ENCODE data around the gene MYL3.
"Not testable (repeated sequence)": the region's sequence is repeated elsewhere in the genome, so short reads cannot be mapped to it uniquely, and the experiment has no call there.

The MYL3 gene

GRCh38 chr3:46863261-46863782 lies at the start of gene MYL3:
MYL3 (minus strand) TSS chr3:46863444; CDS start chr3:46863390, 54 bp downstream.
- no peak for DNase-seq

DNA sequence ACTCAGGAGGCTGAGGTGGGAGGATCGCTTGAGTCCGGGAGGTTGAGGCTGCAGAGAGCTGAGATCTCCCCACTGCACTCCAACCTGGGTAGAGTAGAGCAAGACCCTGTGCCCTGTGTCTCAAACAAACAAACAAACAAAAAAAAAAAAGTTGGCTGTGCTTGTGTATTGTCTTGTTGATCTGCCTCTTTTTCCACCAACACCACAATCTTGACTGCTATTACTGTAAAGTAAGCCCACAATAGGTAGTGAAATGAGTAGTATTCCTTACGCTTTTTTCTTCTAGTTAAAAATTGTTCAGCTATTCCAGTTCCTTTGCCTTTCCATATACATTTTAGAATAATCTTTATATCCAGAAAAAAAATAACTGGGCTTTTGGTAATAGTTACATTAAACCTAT lies 49.7 kb upstream of the MYL3 start:
- no peak for DNase-seq

GRCh38 chr3:46910914-46911313 lies 47.7 kb upstream of the MYL3 start:
- DNase-seq: not testable (repeated sequence)

- no peak for DNase-seq
Measured at GRCh38 chr3:46910166-46910760, 47.0 kb upstream of the MYL3 start.

- DNase-seq: peak; percentile 90
Measured at GRCh38 chr3:46909535-46910161, 46.4 kb upstream of the MYL3 start.

GRCh38 chr3:46908986-46909534 lies 45.8 kb upstream of the MYL3 start:
- no peak for DNase-seq

- DNase-seq: no peak
Measured at GRCh38 chr3:46908294-46908985, 45.2 kb upstream of the MYL3 start.

- no peak for DNase-seq
Measured at GRCh38 chr3:46907960-46908293, 44.7 kb upstream of the MYL3 start.

GRCh38 chr3:46907271-46907670 lies 44.0 kb upstream of the MYL3 start:
- no peak for DNase-seq

GRCh38 chr3:46906471-46907058 lies 43.3 kb upstream of the MYL3 start:
- DNase-seq: no peak

GRCh38 chr3:46905661-46906451 lies 42.6 kb upstream of the MYL3 start:
- no peak for DNase-seq

DNA sequence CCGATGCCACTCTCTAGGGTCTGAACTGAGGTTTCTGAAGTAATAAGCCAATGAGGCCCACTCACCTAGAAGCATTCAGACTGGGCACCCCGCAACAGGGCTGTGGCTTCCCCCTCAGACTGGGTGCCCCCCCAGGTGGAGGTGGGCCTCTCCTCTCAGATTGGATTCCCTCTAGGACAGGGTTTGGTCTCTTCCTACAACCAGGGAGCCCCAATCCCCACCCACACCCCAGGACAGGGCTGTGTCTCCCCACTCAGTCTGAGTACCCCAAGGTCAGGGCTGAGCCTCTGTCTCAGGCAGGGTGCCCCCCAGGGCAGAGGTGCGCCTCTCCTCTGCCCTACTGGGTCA lies 41.9 kb upstream of the MYL3 start:
- no peak for DNase-seq

DNA sequence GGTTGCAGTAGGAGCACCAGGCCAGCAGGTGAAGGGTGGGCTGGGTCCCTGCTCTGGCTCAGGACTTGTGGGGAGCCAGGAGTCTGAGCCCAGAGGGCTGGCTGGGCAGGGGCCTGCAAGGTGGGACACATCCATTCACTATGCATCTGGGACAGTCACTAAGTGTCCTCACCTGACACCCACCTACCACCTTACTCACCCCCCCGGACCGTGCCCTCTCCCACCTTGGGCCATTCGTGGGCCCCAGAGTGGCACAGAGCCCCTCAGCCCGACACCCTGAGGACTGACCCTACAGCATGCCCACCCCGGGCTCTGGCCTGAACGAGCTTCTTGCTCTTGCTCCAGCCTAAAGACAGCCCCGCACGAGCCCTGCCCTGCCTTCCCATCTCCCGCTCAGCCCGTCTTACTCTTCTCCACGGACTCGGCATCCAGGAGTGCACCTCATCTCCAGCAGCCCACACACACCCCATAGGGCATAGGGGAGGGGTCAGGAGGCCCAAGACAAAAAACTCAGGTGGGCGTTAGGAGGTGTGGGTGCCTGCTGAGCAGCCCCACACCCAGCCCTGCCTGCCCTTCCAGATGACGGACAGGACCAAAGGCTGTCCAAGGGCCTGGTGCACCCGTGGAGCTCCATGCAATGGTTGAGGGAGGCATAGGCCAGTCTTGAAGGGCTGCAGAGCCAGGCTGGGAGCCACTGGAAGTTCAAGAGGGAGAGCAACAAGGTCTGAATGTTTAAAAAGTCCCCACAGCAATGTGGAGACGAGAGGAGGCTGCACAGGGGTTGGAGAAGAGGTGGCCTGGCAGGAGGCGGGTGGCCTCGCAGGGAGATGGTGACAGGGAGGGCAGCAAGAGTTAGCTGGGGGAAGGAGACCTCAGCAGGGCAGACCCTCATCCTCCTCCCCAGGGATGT lies 41.3 kb upstream of the MYL3 start:
- DNase-seq: no peak

DNA sequence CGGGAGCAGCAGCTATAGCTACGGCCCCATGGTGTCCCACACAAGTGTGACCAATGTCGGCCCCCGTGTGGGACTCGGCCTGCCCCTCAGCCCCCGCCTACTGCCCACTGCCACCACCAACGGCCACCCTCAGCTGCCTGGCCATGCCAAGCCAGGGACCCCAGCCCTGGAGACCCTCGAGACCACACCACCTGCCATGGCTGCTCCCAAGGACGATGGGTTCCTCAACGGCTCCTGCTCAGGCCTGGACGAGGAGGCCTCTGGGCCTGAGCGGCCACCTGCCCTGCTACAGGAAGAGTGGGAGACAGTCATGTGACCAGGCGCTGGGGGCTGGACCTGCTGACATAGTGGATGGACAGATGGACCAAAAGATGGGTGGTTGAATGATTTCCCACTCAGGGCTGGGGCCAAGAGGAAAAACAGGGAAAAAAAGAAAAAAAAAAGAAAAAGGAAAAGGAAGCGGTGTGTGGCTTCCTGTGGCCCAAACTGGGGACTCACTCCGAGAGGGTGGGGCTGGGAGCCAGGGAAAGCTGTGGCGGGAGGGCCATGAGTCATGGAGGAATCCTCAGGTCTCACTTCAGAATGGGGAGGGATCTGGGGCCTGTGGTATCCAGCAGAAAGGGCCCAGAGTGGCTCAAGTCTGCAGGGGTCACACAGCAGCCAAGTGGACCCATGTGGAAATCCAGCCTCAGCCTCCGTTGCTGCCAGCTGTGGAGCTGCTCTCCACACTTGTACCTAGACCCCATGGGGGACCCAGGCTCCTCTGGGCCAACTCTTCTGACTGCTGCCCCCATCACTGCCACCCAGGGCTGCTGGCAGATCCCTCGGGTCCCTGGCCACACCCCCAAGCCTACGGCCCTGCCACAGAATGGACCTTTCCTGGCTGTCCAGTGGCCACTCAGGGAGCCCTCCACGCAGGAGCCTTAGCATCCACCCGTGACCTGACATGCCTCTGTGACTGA lies 40.4 kb upstream of the MYL3 start:
- DNase-seq: no peak

DNA sequence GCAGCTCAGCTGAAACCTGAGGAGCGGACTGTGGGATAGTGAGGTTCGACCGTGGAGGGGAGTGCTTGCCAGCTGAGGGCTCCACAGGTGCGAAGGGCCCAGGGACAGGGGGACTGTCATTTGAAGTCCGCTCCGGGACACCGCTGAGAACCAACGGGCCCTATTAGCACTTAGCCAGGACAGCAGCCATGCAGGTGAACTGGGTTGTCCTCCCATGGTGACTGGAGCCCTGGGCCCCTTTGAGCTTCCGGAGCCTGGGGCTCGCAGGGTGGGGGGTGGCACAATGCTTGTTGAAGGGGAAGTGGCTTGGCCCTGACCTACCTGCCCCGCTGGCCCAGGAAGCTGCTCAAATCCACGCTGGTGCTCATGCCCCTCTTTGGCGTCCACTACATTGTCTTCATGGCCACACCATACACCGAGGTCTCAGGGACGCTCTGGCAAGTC lies 39.0 kb upstream of the MYL3 start:
- no peak for DNase-seq

DNA sequence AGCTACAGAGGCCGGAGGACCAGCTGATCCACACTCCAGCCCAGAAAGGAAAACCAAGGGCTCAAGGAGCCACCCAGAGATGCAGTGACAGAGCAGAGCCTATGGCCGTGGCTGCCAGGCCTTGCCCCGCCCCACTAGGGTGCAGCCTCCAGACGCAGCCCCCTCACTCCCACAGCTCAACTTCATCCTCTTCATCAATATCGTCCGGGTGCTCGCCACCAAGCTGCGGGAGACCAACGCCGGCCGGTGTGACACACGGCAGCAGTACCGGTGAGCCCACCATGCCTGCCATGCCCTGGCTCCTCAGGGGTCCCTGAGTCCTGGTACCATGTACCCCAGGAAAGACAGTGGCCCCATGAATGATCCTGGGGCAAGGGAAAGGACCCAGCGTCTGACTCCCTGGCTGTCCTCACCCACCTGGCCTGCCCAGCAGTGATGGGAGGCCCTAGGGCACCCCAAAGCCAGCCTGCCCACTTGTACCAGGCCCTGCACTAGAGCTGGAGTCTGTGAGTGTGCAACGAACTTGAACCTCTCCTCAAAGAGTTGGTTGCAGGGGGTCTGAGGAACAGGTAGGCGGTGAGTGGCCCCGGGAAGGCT lies 38.4 kb upstream of the MYL3 start:
- no peak for DNase-seq

DNA sequence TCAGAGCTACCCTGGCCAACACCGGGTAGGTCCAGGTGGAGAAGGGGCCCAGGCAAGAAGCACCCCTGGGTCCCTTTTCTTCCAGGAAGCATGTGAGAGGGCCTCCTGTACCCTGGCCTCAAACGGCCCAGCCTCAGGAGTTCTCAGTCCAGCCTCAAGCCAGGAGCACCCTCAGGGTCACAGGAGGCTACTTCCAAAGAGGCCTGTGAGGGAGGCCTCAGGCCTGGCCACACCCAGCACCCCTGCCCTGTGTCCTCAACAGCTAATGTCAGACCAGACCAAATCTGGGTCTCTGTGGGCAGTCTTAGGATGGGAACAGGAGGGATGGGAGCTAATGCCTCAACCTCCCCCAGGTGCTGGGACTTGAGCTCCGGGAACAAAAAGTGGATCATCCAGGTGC lies 37.8 kb upstream of the MYL3 start:
- DNase-seq: no peak

- no peak for DNase-seq
Measured at GRCh38 chr3:46900356-46900755, 37.1 kb upstream of the MYL3 start.

- DNase-seq: no peak
Measured at GRCh38 chr3:46900007-46900292, 36.7 kb upstream of the MYL3 start.

All from activated CD4-positive, alpha-beta T cell treated with anti-CD3 and anti-CD28 coated beads for 48 hours (primary cell).